Hepatocyte (in vitro differentiated cells): Measurements from ENCODE around the gene ADAMTS12. TPM values are rescaled to one million over a fixed set of nuclear protein-coding genes. Genes with fewer than 3 reads are reported as not detected.
A peak's percentile ranks its signal among the peaks of the same experiment; 100 is the strongest.

ENCODE experiments used
- DNase-seq: peaks from one replicate; pipeline ENCODE4 v3.0.0-alpha.2; 2016; ENCODE audit warnings: low spot score
- H2AFZ ChIP-seq: fragments of 200-600 bp; sonication (generic); 2 replicates; pipeline ENCODE4 v1.6.0; 2016; ENCODE audit warnings: antibody characterized with exemption, mild to moderate bottlenecking
- H3K27ac ChIP-seq: fragments of 200-600 bp; sonication (generic); 2 replicates; pipeline ENCODE4 v1.5.1; 2016; ENCODE audit warnings: mild to moderate bottlenecking
- H3K27me3 ChIP-seq: fragments of 200-600 bp; sonication (generic); 2 replicates; pipeline ENCODE4 v1.6.1; 2016
- H3K36me3 ChIP-seq: fragments of 200-600 bp; sonication (generic); replicated peaks from 2 replicates; pipeline ENCODE4 v1.5.1; 2016; ENCODE audit warnings: low read depth; ENCODE audit not compliant: insufficient read depth
- H3K4me1 ChIP-seq: fragments of 200-600 bp; sonication (generic); 2 replicates; pipeline ENCODE4 v1.5.1; 2016; ENCODE audit warnings: mild to moderate bottlenecking, moderate library complexity; ENCODE audit not compliant: insufficient read depth
- H3K4me2 ChIP-seq: fragments of 200-600 bp; sonication (generic); 2 replicates; pipeline ENCODE4 v1.6.0; 2016
- H3K4me3 ChIP-seq: fragments of 200-600 bp; sonication (generic); 2 replicates; pipeline ENCODE4 v1.5.1; 2016; ENCODE audit warnings: mild to moderate bottlenecking
- H3K79me2 ChIP-seq: fragments of 200-600 bp; sonication (generic); 2 replicates; pipeline ENCODE4 v1.6.0; 2017; ENCODE audit warnings: mild to moderate bottlenecking
- H3K9me2 ChIP-seq: fragments of 200-600 bp; sonication (generic); replicated peaks from 2 replicates; pipeline ENCODE4 v1.6.0; 2017; ENCODE audit warnings: mild to moderate bottlenecking; ENCODE audit not compliant: insufficient read depth
- H3K9me3 ChIP-seq: fragments of 200-600 bp; sonication (generic); 2 replicates; pipeline ENCODE4 v1.5.1; 2016; ENCODE audit warnings: low read depth, mild to moderate bottlenecking
- H4K20me1 ChIP-seq: fragments of 200-600 bp; sonication (generic); 2 replicates; pipeline ENCODE4 v1.6.0; 2016; ENCODE audit warnings: mild to moderate bottlenecking; ENCODE audit not compliant: insufficient read depth, poor library complexity, severe bottlenecking
- CTCF ChIP-seq: fragments of 200-600 bp; sonication (generic); IDR thresholded peaks from 2 replicates; pipeline ENCODE4 v1.5.1; 2016; ENCODE audit warnings: antibody characterized with exemption, mild to moderate bottlenecking; ENCODE audit not compliant: poor library complexity
- EZH2 ChIP-seq: fragments of 200-600 bp; sonication (generic); IDR thresholded peaks from 2 replicates; pipeline ENCODE4 v1.6.1; 2016; ENCODE audit warnings: antibody characterized with exemption, mild to moderate bottlenecking, borderline replicate concordance
- EZH2phosphoT487 ChIP-seq: fragments of 200-600 bp; sonication (generic); IDR thresholded peaks from one replicate; pipeline ENCODE4 v1.6.1; 2018; ENCODE audit warnings: antibody characterized with exemption, mild to moderate bottlenecking, low read depth, moderate library complexity; ENCODE audit not compliant: unreplicated experiment, severe bottlenecking
- WGBS: methylation state at CpG from one replicate; pipeline ENCODE4 v1.1.6; 2016; ENCODE audit warnings: low lambda C conversion rate; ENCODE audit errors: missing lambda C conversion rate; 5-methylcytosine and 5-hydroxymethylcytosine counted together
- polyA plus RNA-seq: library from polyadenylated mRNA; unstranded; fragments of >200 nt; fragmentation: Nextera tagmentation; extraction: Ambion mirVana; gene quantifications from 2 replicates; pipeline ENCODE4 v1.2.1, GENCODE V29; 2016
- total RNA-seq: library from RNA; depleted of rRNA; stranded (reverse); fragments of >200 nt; gene quantifications from 2 replicates; pipeline ENCODE4 v1.2.3, GENCODE V29; 2014

Gene ADAMTS12
- 8.7 and 8.9 TPM in 2 replicates for total RNA-seq
- 3.2 and 4.2 TPM in 2 replicates for polyA plus RNA-seq

- no peak for TF ChIP-seq CTCF
- no peak for TF ChIP-seq EZH2phosphoT487
- TF ChIP-seq EZH2, result no peak
- Histone ChIP-seq H2AFZ (peak within 1 kb of the TSS; percentile 67), H3K79me2 (peaks cover 7% of the 10 kb centered on the region), H3K9me3 (no peaks in the 10 kb centered on the region), H3K4me2 (peak within 1 kb of the TSS; percentile 76), H4K20me1 (no peaks in the 10 kb centered on the region), H3K4me1 (peaks cover 26% of the 10 kb centered on the region), H3K9me2 (no peaks in the 10 kb centered on the region), H3K36me3 (no peaks in the 10 kb centered on the region), H3K27ac (no peak within 1 kb of the TSS), H3K27me3 (no peaks in the 10 kb centered on the region), H3K4me3 (peak within 1 kb of the TSS; percentile 17)
- DNase-seq, result peak; percentile 41
- WGBS, result 5% methylated on average over 43 of the region's 45 CpGs
Measured at GRCh38 chr5:33891788-33892619, at the start of gene ADAMTS12. ADAMTS12 (minus strand) TSS chr5:33891990; CDS start chr5:33891856, 134 bp downstream.

- WGBS, result 88% methylated on average over 5 of the region's 5 CpGs
- Histone ChIP-seq H3K27ac (no peak overlapping the region), H3K27me3 (peaks cover 4% of the 10 kb centered on the region), H2AFZ (no peak overlapping the region), H3K4me1 (no peaks in the 10 kb centered on the region), H3K79me2 (no peaks in the 10 kb centered on the region), H4K20me1 (no peaks in the 10 kb centered on the region), H3K4me2 (no peak overlapping the region), H3K9me3 (no peaks in the 10 kb centered on the region), H3K9me2 (no peaks in the 10 kb centered on the region), H3K4me3 (no peak overlapping the region), H3K36me3 (no peaks in the 10 kb centered on the region)
- TF ChIP-seq EZH2 (no peak), CTCF (no peak), EZH2phosphoT487 (no peak)
- no peak for DNase-seq
Measured at GRCh38 chr5:33941090-33941489, 49.3 kb upstream of the ADAMTS12 start.

- no peak overlapping the region for H3K4me3 ChIP-seq
- no peak overlapping the region for H3K27ac ChIP-seq
- no peak overlapping the region for H2AFZ ChIP-seq
- H3K9me2 ChIP-seq, result no peaks in the 10 kb centered on the region
- no peak overlapping the region for H3K4me2 ChIP-seq
- H4K20me1 ChIP-seq, result no peaks in the 10 kb centered on the region
- no peaks in the 10 kb centered on the region for H3K36me3 ChIP-seq
- H3K4me1 ChIP-seq, result no peaks in the 10 kb centered on the region
- no peaks in the 10 kb centered on the region for H3K79me2 ChIP-seq
- TF ChIP-seq CTCF, result no peak
- TF ChIP-seq EZH2, result no peak
- no peak for TF ChIP-seq EZH2phosphoT487
- no peaks in the 10 kb centered on the region for H3K9me3 ChIP-seq
- 77% methylated on average over 8 of the region's 8 CpGs for WGBS
- H3K27me3 ChIP-seq, result peaks cover 4% of the 10 kb centered on the region
- no peak for DNase-seq
Measured at GRCh38 chr5:33939556-33940262, 47.9 kb upstream of the ADAMTS12 start.
